Esophagus squamous epithelium (tissue), 4 donors: Measurements from ENCODE around the gene TRIM71.

Source experiments
- CTCF ChIP-seq, 6 experiments: fragments of 450-650 bp in 4 of 6; fragments of 200-600 bp in 2 of 6; sonication (generic) in 2 of 6; IDR thresholded peaks; one replicate each; pipeline ENCODE4 v1.5.1; 2016 to 2019; ENCODE audit warnings: antibody characterized with exemption in 6 of 6, mild to moderate bottlenecking in 4 of 6, moderate library complexity in 4 of 6
- POLR2A ChIP-seq, 4 donors: fragments of 450-650 bp; IDR thresholded peaks; one replicate each; pipeline ENCODE4 v1.6.1; 2017; ENCODE audit warnings: antibody characterized with exemption in 4 of 4, mild to moderate bottlenecking in 4 of 4, moderate library complexity in 3 of 4

- no peak for TF ChIP-seq CTCF (IDR thresholded peaks at IDR 0.05)
- no peak for TF ChIP-seq POLR2A (IDR thresholded peaks at IDR 0.05)
These were observed 112.4 kb downstream of the TRIM71 start for GRCh38 chr3:32930161-32930560.
